Activated CD4-positive, alpha-beta T cell treated with anti-CD3 and anti-CD28 coated beads for 4 hours (primary cell): ENCODE measurements around the gene NTM.

Source experiments
- DNase-seq, 2 donors: peaks; one replicate each; pipeline ENCODE4 v3.0.0-alpha.2; 2020

The NTM gene

DNA sequence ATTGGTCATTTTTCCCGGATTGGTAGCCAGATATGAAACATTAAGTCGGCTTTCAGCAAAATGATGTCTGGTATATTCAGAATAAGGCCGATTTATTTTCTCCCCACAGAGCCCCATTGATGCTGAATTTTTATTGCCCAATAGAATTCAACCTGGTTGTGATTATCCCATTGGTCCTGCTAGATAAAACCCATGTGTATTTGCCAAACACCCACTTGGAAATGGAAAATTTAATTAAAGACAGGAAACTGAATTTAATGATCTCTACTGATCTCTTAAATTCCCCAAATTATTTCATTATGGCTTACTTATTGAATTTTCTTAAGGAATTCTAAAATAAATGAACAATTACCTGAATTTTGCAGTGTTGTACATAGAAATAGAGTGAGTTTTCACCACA lies 609.8 kb downstream of the NTM start:
- no peak for DNase-seq

DNA sequence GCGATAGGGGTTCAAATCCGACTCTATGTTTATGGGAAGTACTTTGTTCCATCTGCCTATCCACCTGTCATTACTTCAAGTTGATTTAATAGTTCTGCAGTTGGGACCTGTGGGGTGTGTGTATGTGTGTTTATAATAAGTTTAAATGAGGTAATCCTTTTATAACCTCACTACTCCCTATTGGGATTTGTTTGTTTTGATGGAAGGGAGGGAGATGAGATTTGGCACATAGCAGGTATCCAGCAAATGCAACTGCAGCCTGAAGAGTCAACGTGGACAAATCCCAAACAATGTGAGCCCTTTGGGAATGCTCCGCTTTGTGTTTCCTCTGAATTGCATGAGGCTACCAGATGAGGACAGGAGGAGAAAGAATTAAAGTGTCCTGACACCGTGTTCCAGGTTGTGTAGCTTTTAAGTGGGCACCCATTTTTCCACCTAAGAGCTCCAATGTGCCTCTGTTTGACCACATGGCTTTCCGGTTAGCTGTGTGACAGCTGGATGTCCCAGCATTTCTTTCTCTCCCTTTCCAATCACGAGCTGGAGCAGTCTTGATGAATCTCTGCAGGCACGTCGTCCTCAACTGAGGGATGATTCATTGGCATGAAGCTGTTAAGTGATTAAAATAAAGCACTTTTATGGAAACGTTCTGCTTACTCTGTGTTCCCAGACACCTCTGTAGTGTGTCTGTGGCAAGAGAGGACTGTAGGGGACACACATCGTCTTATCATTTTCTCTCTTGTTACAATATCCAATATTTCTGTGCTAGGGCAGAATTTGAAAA lies 610.7 kb downstream of the NTM start:
- DNase-seq = no peak

DNA sequence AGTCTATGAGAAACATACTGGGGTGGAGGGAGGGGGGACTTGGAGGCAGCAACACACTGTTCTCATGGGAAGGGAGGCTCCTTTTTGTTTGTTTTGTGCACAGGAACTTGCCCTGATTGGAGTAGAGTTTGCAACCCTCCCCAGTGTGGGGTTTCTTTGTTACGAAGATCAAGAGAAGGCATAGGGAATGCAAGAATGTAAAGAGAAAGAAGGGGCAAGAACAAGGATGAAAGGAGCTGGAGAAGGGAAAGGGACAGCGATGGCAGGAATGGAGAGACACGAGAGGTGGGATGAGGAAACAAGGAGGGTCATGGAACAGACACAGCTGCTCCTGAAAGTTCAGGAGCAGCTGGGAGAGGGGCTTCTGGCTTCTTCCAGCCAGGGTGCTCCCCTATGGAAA lies 611.7 kb downstream of the NTM start:
- DNase-seq = no peak

- DNase-seq = no peak
These were observed 615.5 kb downstream of the NTM start for GRCh38 chr11:131985846-131986301.

DNA sequence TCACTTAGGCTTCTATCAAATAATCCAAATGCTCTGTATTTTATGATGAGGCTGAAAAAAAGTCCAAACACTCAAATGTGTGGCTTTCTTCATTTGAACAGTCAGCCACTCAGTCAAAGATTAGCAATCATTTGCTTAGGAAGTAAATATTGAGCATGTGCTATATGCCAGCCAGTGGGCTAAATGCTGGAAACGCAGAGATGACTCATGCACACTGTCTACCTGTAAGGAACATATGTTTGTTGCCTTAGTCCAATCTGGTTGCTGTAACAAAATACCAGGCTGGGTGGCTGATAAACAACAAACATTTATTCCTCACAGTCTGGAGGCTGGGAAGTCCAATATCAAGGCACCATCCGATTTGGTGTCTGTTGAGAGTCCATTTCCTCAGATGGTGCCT lies 617.3 kb downstream of the NTM start:
- DNase-seq = no peak

- DNase-seq = no peak
These were observed 621.2 kb downstream of the NTM start for GRCh38 chr11:131991606-131992005.

DNA sequence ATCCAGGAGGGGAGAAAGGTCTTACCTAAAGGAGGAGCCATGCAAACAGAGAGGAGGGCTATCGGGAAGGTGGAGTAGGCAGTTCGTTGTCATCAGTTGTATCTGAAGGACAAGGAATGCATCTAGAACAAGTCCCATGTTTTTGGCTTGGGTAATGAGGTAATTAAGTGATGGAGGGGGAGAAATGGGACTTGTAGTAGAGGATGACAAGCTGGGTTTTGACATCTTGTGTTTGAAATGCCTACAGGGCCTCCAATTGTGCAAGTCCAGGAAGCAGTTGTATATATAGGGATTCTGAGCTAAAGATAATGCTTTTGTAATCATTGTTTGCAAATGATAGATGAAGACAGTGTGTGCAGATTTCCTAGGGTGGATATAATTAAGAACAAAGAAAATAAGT lies 622.8 kb downstream of the NTM start:
- no peak for DNase-seq

- DNase-seq = no peak
These were observed 627.6 kb downstream of the NTM start for GRCh38 chr11:131998020-131998419.

DNA sequence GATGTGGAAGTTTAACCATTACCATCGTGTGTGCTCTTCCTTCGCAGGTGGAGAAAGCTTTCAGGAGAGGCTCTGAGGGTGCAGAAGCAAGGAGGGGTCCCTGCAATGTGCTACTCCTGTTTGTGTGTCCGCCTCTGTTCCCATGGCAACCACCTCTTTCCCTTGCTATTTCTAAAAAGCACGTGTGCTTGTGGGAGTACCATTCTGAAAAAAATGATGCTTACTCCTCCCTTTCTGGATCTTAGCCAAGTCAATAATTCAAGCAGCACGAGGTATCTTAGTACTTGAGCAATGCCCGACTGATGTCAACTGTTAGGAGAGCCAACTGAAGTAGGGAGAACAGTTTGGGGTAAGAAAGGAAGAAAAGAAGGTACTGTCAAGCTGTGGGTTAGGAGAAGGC lies 628.7 kb downstream of the NTM start:
- DNase-seq = no peak

GRCh38 chr11:131999955-132000354 lies 629.5 kb downstream of the NTM start:
- DNase-seq = no peak

GRCh38 chr11:132005887-132006286 lies 635.5 kb downstream of the NTM start:
- DNase-seq = no peak

DNA sequence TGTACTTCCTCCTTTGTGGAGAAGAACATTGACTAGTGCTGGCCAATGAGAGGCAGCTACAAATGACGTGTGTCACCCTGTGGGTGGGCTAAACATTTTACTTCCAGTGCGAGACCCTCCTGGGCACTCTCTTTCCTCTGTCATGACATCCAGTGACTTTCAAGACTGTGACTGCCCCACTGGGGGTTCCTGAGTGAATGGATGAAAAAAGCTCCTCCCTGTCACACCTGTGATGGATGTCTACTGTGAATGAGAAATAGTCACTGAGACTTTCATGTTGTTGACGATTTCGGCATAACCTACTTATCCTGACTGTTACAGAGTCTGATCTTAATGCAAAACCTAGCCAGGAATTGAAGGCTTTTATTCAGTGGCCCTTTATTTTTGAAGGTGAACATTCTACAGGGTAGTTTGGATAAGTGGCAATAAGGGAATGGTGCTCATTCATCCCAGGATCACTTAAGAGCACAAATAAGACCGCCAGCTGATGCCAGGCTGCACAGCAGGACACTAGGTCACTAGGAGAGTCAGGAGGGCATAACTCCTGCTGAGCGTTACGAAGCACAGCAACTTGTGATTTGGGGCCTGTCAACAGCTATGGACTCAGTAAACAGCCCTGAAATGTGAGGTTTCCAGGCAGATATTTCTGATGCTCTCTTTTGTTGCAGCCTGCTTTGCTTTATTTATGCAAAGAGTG lies 636.6 kb downstream of the NTM start:
- no peak for DNase-seq

DNA sequence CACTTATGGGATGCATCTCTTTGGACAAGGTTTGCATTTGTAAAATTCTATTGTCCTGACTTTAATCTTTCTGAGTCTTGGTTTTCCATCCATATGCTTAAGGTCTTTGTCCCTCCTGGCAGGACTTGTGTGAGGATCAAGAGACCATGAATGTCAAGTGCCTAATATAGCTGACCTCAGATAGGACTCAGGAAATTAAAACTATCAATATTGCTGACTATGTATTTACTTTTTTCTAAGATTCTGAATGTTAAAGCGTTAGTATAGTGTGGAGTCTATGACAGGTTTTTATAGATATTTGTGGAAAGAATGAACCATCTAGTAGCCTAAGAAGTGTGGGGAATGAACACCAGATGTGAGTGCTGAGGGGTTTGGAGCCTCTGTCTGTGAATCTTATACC lies 637.8 kb downstream of the NTM start:
- DNase-seq = no peak

DNA sequence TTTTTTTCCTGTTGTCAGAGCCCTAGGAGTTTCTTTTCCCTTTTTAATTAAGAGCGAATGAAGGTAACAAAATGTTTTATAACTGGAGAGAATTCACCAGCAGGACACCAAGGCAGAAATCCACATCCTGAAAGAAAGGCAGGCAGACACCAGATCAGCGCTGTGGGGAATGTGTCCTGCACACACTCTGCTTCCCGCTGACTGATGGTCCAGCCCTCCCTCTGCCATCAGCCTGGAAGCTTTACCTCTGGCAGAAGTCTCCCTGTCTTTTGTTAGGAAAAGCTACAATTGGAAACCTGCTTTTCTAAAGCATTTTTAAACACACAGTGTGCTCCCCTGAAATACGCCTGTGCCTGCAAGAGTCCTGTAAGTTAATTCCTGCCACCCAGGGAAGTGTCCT lies 638.5 kb downstream of the NTM start:
- DNase-seq = no peak

DNA sequence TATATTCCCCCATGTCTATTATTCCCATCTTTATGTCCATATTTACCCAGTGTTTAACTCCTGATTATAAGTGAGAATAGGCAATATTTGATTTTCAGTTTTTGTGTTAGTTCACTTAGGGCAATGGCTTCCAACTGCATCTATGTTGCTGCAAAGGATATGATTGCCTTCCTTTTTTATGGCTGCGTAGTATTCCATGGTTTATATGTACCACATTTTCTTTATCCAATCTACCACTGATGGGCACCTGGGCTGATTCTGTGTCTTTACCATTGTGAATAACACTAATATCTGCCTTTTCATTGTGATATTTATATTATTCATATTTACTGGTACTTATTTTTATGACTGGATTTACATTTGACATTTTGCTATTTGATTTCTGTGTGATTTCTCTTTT lies 649.6 kb downstream of the NTM start:
- DNase-seq = no peak

- no peak for DNase-seq
These were observed 651.9 kb downstream of the NTM start for GRCh38 chr11:132022285-132022684.

DNA sequence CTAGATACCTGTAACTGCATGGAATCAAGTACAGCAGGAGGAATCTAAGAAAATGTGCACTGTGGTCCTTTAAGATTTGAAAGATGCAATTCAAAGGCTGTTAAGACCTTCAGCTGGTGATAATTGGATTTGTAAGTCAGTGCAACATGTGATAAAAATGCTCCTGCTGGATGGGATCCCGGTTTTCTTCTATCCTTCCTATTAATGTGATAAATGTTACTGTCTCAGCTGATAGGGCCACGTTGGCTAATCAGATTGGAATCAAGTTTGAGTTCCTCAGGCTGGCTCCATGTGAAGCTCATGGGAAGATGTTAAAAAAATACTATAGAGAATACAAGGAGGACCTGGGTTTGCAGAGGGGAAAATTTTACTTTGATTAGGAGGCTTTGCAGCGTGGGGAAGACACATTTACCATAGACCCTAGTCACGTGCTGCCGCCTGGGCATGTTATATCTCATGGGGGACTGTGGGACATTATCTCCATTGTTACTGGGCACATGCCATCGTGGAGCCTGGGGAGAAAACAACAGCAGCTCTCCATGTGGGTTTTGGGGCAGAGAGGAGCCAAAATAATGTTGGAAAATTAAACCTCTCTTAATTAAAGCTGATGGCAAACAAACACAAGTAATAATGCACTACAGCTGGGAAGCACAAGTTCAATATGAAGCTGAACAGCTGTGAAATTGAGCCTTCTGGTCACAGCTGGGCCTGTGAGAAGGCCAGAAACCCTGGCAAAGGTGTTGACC lies 652.5 kb downstream of the NTM start:
- no peak for DNase-seq

DNA sequence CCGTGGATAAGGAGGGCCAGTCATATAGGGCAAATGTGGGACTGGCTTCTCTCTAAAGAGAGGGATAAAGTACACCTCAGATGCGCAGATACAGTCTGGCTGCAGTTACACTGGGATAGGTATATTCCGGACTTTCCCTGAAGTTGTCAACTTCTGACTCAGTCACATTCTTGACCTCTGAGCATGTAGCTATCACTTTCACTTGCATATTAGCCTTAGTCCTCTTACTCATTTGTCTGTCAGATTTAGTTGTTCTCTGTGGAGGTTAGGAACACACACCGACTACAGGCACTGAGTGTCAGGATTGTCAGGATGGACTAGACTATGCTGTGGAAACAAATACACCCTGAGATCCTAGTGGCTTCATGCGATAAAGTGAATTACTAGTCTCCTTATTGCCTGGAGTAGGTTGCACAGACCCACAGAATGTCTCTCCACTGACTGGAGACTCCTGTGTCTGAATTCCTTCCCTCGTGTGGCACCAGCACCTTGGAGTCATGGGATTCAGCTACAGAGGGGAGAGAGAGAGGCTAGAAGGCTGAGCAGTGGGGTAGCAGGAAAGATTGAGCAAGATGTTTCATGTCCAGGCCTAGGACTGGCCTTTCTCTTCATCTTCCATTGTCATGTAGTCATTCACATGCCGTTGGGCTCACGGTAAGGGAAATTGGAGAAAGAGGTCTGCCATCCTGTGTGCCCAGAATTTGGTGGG lies 654.3 kb downstream of the NTM start:
- no peak for DNase-seq

GRCh38 chr11:132026746-132027145 lies 656.3 kb downstream of the NTM start:
- DNase-seq = no peak

DNA sequence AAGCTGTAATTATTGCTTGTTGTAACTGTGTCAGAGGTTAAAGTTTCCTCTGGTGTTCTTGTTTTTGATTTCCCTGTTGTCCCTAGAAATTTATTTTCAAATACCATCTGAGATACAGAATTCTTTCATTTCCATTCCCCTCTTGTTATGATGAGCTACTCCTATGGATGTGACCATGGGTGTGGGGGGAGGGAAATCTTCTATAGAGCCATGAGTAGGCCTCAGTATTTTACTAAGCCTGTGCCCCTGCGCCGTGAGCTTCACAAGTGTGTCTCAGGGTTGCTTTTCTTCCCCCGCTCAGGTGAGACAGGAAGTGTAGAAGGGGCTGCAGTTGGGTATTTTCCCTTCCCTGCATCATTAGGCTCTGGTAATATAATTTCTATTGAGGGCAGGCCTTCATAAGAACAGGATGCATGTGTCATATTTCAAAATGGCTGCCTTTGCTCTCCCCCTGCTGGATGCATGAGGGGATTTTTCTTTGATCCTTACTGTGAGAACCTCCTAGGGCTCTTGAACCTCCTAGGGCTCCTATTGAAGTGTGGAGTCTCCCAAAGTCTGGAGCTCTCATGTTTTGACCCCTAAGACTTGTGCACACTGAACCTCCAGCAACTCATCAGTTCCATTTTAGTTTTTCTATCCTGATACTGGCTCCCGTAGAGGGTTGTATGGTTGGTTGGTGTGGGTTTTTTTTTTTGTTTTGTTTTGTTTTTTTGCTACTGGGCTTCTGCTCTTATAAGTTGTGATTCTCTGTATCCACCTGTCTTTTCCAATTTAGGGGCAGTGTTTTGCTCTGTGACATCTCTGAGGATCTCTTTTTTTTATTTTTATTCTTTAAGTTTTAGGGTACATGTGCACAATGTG lies 658.2 kb downstream of the NTM start:
- no peak for DNase-seq

GRCh38 chr11:132030896-132031295 lies 660.5 kb downstream of the NTM start:
- DNase-seq = no peak

- DNase-seq = no peak
These were observed 662.1 kb downstream of the NTM start for GRCh38 chr11:132032555-132032954.
